ENCODE measurements around the gene CENPQ.

Gene CENPQ

GRCh38 chr6:49541936-49542335 lies 78.8 kb downstream of the CENPQ start:
- no peak for DNase-seq
